Right atrium auricular region (tissue), 2 donors: ENCODE data around the gene LRTM2. TPM values are rescaled to one million over a fixed set of nuclear protein-coding genes. Genes with fewer than 3 reads are reported as not detected.
A peak's percentile ranks its signal among the peaks of the same experiment; 100 is the strongest.
"Not testable (repeated sequence)": the region's sequence is repeated elsewhere in the genome, so short reads cannot be mapped to it uniquely, and the experiment has no call there.

Experiments
- DNase-seq: peaks from one replicate; pipeline ENCODE4 v3.0.0-alpha.2; 2019; ENCODE audit warnings: low spot score
- H3K27ac ChIP-seq, 2 donors: fragments of 200-600 bp; sonication (generic); 1 replicate in 1 of 2; 2 replicates in 1 of 2; pipeline ENCODE4 v1.5.1; 2016 to 2019
- H3K27me3 ChIP-seq, 2 donors: fragments of 200-600 bp; sonication (generic); one replicate each; pipeline versions ENCODE4 v1.5.1 to v1.6.0; 2017 to 2019
- H3K36me3 ChIP-seq: fragments of 200-600 bp; sonication (generic); one replicate; pipeline ENCODE4 v1.5.1; 2016
- H3K4me1 ChIP-seq, 2 donors: fragments of 200-600 bp; sonication (generic); one replicate each; pipeline versions ENCODE4 v1.5.1 to v1.6.0; 2017 to 2019
- H3K4me3 ChIP-seq, 2 donors: fragments of 200-600 bp; sonication (generic); 1 replicate in 1 of 2; 2 replicates in 1 of 2; pipeline ENCODE4 v1.5.1; 2017 to 2019; ENCODE audit warnings: mild to moderate bottlenecking in 1 of 2, moderate library complexity in 1 of 2
- H3K9me3 ChIP-seq, 2 donors: fragments of 200-600 bp; sonication (generic); one replicate each; pipeline ENCODE4 v1.5.1; 2019
- CTCF ChIP-seq, 2 donors: fragments of 200-600 bp; sonication (generic); IDR thresholded peaks; one replicate each; pipeline ENCODE4 v1.5.1; 2019; ENCODE audit warnings: antibody characterized with exemption in 2 of 2
- total RNA-seq, 2 donors: library from RNA; depleted of rRNA; stranded (reverse); fragments of >200 nt; gene quantifications; one replicate each; pipeline ENCODE4 v1.1.0, GENCODE V29; 2016

LRTM2 gene
- total RNA-seq, 2 donors from 2014 or later: not detected

GRCh38 chr12:1812650-1813302 is 7.6 kb upstream of the LRTM2 start:
- Histone ChIP-seq H3K27me3 (no peaks in the 10 kb centered on the region), H3K4me3 (no peak overlapping the region), H3K4me1 (no peaks in the 10 kb centered on the region), H3K9me3 (no peaks in the 10 kb centered on the region), H3K27ac (peak overlapping the region in 1 of 2 donors; percentile 51), H3K36me3 (no peaks in the 10 kb centered on the region)
- TF ChIP-seq CTCF (IDR thresholded peaks at IDR 0.05): no peak
- no peak for DNase-seq

GRCh38 chr12:1814266-1814665 is 6.1 kb upstream of the LRTM2 start:
- H3K27ac ChIP-seq: no peak overlapping the region
- H3K27me3 ChIP-seq: no peaks in the 10 kb centered on the region
- no peaks in the 10 kb centered on the region for H3K9me3 ChIP-seq
- H3K4me3 ChIP-seq: no peak overlapping the region
- H3K36me3 ChIP-seq: no peaks in the 10 kb centered on the region
- DNase-seq: no peak
- no peak for TF ChIP-seq CTCF (IDR thresholded peaks at IDR 0.05)
- H3K4me1 ChIP-seq: no peaks in the 10 kb centered on the region

GRCh38 chr12:1815108-1815507 is 5.3 kb upstream of the LRTM2 start:
- no peaks in the 10 kb centered on the region for H3K27me3 ChIP-seq
- DNase-seq: no peak
- no peak overlapping the region for H3K27ac ChIP-seq
- TF ChIP-seq CTCF (IDR thresholded peaks at IDR 0.05): no peak
- no peak overlapping the region for H3K4me3 ChIP-seq
- no peaks in the 10 kb centered on the region for H3K9me3 ChIP-seq
- peaks cover 0 to 2% of the 10 kb centered on the region in 2 donors for H3K4me1 ChIP-seq
- no peaks in the 10 kb centered on the region for H3K36me3 ChIP-seq

- no peak for TF ChIP-seq CTCF (IDR thresholded peaks at IDR 0.05)
- Histone ChIP-seq H3K9me3 (no peaks in the 10 kb centered on the region), H3K4me3 (no peak overlapping the region), H3K27me3 (no peaks in the 10 kb centered on the region), H3K36me3 (no peaks in the 10 kb centered on the region), H3K27ac (no peak overlapping the region), H3K4me1 (peaks cover 0 to 9% of the 10 kb centered on the region in 2 donors)
- DNase-seq: no peak
These were observed 4.3 kb upstream of the LRTM2 start for GRCh38 chr12:1815814-1816729.

- H3K4me3 ChIP-seq: no peak overlapping the region
- no peaks in the 10 kb centered on the region for H3K9me3 ChIP-seq
- no peaks in the 10 kb centered on the region for H3K36me3 ChIP-seq
- H3K27ac ChIP-seq: no peak overlapping the region
- H3K4me1 ChIP-seq: peaks cover 0 to 9% of the 10 kb centered on the region in 2 donors
- DNase-seq: no peak
- no peak for TF ChIP-seq CTCF (IDR thresholded peaks at IDR 0.05)
- H3K27me3 ChIP-seq: no peaks in the 10 kb centered on the region
These were observed 3.5 kb upstream of the LRTM2 start for GRCh38 chr12:1816730-1817348.

- not testable (repeated sequence) for H3K4me3 ChIP-seq, H3K9me3 ChIP-seq, H3K27ac ChIP-seq, H3K36me3 ChIP-seq, H3K27me3 ChIP-seq, H3K4me1 ChIP-seq, DNase-seq
These were observed 2.4 kb upstream of the LRTM2 start for GRCh38 chr12:1817928-1818327.
